ENCODE results near the gene EHD2. TPM values are rescaled to one million over a fixed set of nuclear protein-coding genes. Genes with fewer than 3 reads are reported as not detected.
"Not testable (repeated sequence)": the region's sequence is repeated elsewhere in the genome, so short reads cannot be mapped to it uniquely, and the experiment has no call there.

EHD2 gene
- total RNA-seq, 1 experiment from 2014 or later = 1.0 TPM

GRCh38 chr19:47707135-47707925 is 5.9 kb upstream of the EHD2 start:
- DNase-seq (ENCODE audit: extremely low read depth, low read depth) = peak; percentile 69

- no peak for DNase-seq (ENCODE audit: extremely low read depth, low read depth)
Observed at GRCh38 chr19:47711652-47712242, 1.5 kb upstream of the EHD2 start.

- no peak for DNase-seq (ENCODE audit: extremely low read depth, low read depth)
Observed at GRCh38 chr19:47714339-47714738, 1.1 kb downstream of the EHD2 start.

DNA sequence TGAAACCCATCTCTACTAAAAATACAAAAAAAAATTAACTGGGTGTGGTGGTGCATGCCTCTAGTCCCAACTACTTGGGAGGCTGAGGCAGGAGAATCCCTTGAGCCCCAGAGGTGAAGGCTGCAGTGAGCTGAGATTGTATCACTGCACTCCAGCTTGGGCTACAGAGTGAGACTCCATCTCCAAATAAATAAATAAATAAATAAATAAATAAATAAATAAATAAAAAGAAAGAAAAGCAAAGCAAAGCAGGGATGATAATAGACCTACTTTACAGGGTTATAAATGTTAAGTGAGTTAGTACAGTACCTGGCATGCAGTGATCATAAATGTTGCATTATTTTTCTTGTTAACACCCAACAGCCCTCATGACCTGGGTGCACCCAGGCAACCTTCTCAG is 1.6 kb downstream of the EHD2 start:
- not testable (repeated sequence) for DNase-seq (ENCODE audit: extremely low read depth, low read depth)

- DNase-seq (ENCODE audit: extremely low read depth, low read depth) = no peak
Observed at GRCh38 chr19:47716270-47716937, 3.2 kb downstream of the EHD2 start.

DNA sequence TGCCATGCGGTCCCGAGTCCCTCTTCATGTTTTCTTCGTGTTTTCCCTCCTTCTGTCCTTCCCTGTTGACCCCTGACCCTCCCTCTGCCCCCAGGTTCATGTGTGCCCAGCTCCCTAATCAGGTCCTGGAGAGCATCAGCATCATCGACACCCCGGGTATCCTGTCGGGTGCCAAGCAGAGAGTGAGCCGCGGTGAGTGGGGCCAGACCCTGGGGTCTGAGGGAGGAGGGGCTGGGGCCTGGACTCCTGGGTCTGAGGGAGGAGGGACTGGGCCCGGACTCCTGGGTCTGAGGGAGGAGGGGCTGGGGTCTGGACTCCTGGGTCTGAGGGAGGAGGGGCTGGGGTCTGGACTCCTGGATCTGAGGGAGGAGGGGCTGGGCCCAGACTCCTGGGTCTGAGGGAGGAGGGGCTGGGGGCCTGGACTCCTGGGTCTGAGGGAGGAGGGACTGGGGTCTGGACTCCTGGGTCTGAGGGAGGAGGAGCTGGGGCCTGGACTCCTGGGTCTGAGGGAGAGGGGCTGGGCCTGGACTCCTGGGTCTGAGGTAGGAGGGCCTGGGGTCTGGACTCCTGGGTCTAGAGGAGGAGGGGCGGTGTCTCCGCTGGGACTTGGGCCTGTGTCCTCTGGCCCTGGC is 5.3 kb downstream of the EHD2 start:
- DNase-seq (ENCODE audit: extremely low read depth, low read depth) = not testable (repeated sequence)

DNA sequence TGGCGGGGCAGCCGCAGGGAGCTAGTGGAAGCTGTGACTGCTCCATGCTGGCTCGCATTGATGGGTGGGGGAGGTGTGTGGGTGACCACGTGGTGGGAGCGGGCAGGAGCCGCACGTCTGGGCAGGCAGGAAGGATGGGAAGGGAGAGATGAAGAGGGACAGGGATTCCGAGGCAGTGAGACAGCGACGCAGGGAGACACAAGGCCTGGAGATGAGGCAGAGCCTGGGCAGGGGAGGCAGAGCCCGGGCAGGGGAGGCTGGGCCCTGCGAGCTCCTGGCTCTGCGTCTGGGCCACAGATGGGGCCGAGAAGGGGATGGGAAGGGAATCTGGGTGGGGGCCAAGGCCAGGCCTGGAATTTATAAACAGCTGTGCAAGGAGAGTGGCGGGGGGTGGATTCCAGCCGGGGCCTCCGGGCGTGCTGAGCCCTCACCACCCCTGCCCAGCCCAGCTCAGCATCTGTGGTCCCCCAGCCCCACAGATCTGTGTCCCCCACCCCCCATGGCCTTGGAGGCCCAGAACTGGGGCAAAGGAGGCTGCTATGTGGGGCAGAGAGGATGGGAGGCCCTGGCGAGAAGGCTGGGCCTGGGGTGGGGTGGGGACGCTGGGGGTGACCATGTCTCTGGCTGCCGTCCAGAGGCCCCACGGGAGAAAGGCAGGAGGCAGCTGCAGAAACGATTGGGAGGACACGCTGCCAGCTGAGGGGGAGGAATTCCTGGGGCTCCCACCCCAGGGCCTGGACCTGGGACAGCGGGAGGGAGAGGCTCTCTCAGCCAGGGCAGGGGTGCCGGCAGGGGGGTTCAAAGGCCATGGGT is 6.0 kb downstream of the EHD2 start:
- no peak for DNase-seq (ENCODE audit: extremely low read depth, low read depth)

DNA sequence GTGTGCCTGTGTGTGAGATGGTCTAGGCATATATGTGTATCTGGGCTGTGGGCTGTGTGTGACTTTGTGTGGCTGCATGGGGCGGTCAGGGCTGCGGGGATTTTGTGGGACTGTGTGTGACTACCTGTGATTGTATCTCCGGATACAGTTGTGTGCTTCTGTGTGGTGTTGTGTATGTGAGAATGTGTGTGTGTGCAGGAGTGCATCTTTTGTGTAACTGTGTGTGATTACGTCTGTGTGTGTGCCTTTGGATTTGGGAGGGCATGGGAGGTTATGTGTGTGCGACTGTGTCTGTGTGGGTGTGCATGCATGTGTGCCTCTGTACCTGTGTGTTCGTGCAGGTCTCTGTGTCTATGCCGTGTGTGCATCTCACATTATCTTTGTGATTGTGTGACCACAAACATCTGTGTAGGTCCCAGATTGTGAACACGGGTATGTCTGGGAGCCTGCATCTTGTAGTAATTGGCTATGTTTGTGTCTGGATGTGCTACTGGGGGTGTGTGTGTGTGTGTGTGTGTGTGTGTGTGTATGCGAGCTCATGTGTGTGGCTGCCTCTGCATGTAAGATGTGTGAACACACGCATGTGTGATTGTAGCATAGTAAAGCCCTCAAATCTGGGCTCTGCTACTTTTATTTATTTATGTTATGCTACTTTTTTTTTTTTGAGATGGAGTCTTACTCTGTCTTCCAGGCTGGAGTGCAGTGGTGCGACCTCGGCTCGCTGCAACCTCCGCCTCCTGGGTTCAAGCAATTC is 7.6 kb downstream of the EHD2 start:
- no peak for DNase-seq (ENCODE audit: extremely low read depth, low read depth)

- no peak for DNase-seq (ENCODE audit: extremely low read depth, low read depth)
Observed at GRCh38 chr19:47723581-47723940, 10.3 kb downstream of the EHD2 start.

DNA sequence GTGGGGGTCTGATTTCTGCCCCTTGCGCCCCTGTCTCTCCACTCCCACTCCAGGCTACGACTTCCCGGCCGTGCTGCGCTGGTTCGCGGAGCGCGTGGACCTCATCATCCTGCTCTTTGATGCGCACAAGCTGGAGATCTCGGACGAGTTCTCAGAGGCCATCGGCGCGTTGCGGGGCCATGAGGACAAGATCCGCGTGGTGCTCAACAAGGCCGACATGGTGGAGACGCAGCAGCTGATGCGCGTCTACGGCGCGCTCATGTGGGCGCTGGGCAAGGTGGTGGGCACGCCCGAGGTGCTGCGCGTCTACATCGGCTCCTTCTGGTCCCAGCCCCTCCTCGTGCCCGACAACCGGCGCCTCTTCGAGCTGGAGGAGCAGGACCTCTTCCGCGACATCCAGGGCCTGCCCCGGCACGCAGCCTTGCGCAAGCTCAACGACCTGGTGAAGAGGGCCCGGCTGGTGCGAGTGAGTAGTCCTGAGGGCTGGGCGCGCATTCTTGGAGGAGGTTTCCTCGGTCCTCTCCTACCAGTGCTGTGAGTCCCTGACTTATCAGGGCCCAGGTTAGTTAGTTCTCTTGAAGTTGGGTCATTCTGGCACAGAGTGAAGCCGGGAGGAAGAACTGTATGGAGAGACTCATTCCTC is 12.7 kb downstream of the EHD2 start:
- DNase-seq (ENCODE audit: extremely low read depth, low read depth) = no peak

DNA sequence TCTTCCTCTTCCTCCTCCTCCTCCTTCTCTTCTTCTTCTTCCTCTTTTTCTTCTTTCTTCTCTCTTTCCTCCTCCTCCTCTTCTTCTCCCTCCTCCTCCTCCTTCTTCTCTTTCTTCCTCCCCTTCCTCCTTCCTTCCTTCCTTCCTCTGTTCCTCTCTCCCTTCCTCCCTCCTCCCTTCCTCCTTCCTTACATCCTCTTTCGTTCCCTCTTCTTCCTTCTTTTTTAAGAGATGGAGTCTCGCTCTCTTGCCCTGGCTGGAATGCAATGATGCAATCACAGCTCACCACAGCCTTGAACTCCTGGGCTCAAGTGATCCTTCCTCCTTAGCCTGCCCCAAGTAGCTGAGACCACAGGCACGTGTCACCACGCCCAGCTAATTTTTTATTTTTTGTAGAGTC is 13.2 kb downstream of the EHD2 start:
- no peak for DNase-seq (ENCODE audit: extremely low read depth, low read depth)

DNA sequence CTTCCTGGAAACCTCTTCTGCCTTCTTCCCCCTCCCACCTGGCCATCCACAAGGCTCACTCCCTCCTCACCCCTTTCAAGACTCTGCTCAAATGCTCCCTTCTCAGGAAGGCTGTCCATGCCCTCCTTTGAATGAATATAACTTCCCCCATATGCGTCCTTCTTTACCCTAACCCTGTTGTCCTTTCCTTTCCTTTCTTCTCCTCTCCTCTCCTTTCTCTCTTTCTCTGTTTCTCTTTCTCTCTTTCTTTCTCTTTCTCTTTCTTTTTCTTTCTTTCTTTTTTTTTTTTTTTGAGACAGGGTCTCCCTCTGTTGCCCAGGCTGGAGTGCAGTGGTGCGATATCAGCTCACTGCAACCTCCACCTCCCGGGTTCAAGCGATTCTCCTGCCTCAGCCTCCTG is 15.1 kb downstream of the EHD2 start:
- DNase-seq (ENCODE audit: extremely low read depth, low read depth) = not testable (repeated sequence)

- peak; percentile 41 for DNase-seq (ENCODE audit: extremely low read depth, low read depth)
Observed at GRCh38 chr19:47729468-47729798, 16.2 kb downstream of the EHD2 start.

- DNase-seq (ENCODE audit: extremely low read depth, low read depth) = peak; percentile 59
Observed at GRCh38 chr19:47729799-47730520, 16.7 kb downstream of the EHD2 start.

DNA sequence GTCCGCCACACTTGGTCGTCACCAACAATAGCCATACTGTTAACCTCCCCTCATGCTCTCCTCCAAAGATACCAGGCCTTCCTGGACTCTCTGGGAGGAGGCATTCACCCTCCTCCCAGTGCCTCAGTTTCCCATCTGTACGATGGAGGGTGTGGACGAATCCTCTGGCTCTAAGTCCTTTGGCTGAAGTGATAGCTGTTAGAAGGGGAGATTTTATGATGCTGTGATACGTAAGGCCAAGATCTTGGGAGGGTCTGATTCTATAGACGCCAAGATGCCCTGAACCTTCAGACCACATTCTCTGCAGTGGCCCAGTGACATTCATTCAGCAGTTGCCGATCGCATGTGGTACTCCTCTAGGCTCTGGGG is 17.3 kb downstream of the EHD2 start:
- DNase-seq (ENCODE audit: extremely low read depth, low read depth) = no peak

DNA sequence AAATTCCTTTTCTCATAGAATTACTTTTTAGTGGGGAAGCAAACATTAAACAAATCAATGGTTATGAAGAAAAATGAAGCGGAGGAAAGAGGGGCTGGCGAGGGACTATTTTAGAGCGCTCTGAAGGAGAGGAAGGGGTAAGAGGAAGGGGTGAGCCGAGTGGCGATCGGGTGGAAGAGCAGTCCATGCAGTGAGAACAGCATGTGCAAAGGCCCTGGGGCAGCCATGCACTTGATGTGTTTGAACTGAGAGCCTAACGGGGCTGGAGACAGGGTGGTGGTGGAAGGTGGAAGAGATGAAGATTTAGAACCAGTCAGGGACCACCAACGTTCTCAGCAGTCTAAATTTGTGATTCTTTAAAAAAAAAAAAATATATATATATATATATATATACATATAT is 17.7 kb downstream of the EHD2 start:
- DNase-seq (ENCODE audit: extremely low read depth, low read depth) = no peak

GRCh38 chr19:47735131-47735530 is 21.9 kb downstream of the EHD2 start:
- DNase-seq (ENCODE audit: extremely low read depth, low read depth) = no peak

GRCh38 chr19:47740866-47741519 is 27.8 kb downstream of the EHD2 start:
- DNase-seq (ENCODE audit: extremely low read depth, low read depth) = no peak

Data from NCI-H460 (cell line).